Measurements from ENCODE around the gene CANT1.

DNA sequence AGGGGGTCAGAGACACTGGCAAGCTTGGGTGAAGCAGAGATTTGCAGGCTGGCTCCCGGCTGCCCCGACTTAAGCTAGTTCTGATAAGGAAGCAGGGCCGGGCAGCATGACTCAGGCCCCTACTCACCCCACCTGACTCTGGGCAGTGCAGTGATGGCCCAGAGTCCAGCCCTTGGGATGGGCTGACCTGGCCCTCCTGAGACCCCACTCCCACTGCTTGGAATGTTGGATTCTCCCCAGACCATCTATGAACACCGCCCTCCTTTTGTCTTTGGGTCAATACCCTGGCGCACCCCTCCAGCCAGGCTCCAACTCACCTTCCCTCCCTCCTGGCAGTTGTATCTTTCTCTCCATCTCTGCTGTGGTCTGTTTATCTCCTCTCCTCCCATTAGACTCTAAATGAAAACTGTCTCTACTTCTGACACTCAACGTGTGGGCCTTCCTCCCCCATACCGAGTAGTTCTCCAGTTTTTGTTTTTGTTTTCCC lies 50.9 kb downstream of the CANT1 start:
- TF ChIP-seq CTCF (IDR thresholded peaks at IDR 0.05; ENCODE audit: low read depth, low read length, missing input control) (no peak), RXRA (IDR thresholded peaks at IDR 0.05) (no peak), YY1 (IDR thresholded peaks at IDR 0.05) (no peak)

Measured in liver (tissue), 3 donors.